ENCODE measurements around the gene SART3. TPM values are rescaled to one million over a fixed set of nuclear protein-coding genes. Genes with fewer than 3 reads are reported as not detected.

The SART3 gene, protein sequence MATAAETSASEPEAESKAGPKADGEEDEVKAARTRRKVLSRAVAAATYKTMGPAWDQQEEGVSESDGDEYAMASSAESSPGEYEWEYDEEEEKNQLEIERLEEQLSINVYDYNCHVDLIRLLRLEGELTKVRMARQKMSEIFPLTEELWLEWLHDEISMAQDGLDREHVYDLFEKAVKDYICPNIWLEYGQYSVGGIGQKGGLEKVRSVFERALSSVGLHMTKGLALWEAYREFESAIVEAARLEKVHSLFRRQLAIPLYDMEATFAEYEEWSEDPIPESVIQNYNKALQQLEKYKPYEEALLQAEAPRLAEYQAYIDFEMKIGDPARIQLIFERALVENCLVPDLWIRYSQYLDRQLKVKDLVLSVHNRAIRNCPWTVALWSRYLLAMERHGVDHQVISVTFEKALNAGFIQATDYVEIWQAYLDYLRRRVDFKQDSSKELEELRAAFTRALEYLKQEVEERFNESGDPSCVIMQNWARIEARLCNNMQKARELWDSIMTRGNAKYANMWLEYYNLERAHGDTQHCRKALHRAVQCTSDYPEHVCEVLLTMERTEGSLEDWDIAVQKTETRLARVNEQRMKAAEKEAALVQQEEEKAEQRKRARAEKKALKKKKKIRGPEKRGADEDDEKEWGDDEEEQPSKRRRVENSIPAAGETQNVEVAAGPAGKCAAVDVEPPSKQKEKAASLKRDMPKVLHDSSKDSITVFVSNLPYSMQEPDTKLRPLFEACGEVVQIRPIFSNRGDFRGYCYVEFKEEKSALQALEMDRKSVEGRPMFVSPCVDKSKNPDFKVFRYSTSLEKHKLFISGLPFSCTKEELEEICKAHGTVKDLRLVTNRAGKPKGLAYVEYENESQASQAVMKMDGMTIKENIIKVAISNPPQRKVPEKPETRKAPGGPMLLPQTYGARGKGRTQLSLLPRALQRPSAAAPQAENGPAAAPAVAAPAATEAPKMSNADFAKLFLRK
- 63.6 TPM for total RNA-seq

DNA sequence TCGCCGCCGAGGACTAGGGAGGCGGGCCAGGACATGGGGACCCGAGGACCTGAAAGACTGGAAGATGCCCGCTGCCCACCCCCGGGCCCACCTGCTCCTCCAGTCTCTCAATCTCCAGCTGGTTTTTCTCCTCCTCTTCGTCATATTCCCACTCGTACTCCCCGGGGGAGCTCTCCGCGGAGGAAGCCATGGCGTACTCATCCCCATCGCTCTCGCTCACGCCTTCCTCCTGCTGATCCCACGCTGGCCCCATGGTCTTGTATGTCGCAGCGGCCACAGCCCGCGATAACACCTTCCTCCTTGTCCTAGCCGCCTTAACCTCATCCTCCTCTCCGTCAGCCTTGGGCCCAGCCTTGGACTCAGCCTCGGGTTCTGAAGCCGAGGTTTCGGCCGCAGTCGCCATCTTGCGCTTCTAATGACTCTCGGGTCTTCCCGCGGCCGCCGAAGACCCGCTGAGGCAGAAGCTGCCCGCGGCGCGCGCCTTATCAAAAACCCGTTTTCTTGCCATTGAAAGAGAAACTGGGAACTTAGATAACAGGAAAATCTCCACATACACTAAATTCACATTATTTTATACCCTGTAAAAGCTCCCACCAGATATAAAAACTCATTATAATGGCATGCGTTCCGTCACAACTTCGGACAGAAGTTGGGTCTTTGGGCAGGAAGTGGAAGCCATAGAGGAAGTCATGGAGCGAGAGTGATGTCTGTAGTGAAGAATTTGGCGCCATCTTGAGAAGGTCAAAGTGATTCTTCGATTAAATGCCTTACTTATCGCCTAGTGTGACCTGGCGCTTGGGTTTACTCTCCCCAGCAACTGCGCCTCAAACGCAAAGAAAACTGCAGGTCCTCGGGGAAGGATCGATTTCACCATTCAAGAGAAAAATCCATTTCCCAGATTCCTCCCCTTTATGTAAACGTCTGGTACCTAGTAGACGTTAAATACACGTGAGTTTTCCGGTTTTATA lies at the start of gene SART3:
SART3 (minus strand) TSS at position 422 of the 968 bp plus-strand sequence; CDS start at position 403, 19 bp downstream.
- FAIRE-seq: no peak

GRCh38 chr12:108610336-108610815 lies 49.4 kb upstream of the SART3 start:
- FAIRE-seq: no peak
- DNase-seq (ENCODE audit: low spot score in 2 of 2): no peak

More for the DNA sequence above, at the start of gene SART3:
- DNase-seq (ENCODE audit: low spot score in 2 of 2): peak; percentile 72 to 78

DNA sequence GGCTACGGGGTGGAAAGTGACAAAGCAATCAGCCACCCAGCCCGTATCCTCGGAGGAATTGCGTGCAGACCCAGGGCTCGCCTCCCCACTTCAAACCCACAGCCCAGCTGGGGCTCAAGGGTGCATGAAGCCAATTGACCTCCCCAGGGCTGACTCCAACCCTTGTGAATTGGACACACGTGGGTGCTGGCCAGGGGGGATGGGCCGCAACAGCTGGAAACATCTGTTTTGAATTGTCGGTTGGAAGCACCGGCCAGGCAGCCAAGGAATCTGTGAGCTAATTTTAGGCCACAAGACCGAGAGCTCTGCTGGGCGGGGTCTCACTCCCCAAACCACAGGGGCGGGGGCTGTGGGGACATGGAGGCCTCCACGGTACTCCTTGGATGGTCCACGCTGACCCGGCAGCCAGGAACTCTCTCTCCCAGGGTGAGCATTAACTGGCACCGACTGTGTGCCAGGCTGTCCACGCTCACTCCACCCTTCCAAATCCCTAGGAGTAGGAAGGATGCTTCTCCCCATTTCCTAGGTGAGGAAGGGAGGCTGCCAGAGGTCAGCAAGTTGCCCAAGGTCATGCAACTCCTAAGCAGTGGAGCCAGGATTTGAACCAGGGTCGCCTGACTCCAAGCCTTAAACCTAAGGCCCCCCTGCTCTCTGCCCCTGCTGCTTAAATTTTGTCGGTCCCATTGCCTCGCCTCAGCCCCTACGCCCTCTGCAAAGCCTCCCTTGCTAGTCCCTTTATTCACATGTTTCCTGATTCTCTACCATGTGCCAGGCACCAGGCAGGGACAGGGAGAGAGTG lies 48.8 kb upstream of the SART3 start:
- FAIRE-seq: no peak
- DNase-seq (ENCODE audit: low spot score in 2 of 2): no peak

GRCh38 chr12:108608616-108609015 lies 47.6 kb upstream of the SART3 start:
- DNase-seq (ENCODE audit: low spot score in 2 of 2) (no peak), FAIRE-seq (no peak)

GRCh38 chr12:108607981-108608600 lies 47.1 kb upstream of the SART3 start:
- FAIRE-seq (no peak), DNase-seq (ENCODE audit: low spot score in 2 of 2) (no peak)

GRCh38 chr12:108606492-108606891 lies 45.5 kb upstream of the SART3 start:
- no peak for DNase-seq (ENCODE audit: low spot score in 2 of 2)
- FAIRE-seq: no peak

GRCh38 chr12:108605690-108606406 lies 44.9 kb upstream of the SART3 start:
- FAIRE-seq (no peak), DNase-seq (ENCODE audit: low spot score in 2 of 2) (no peak)

- FAIRE-seq (no peak), DNase-seq (ENCODE audit: low spot score in 2 of 2) (no peak)
Observed at GRCh38 chr12:108605000-108605689, 44.2 kb upstream of the SART3 start.

GRCh38 chr12:108604208-108604941 lies 43.4 kb upstream of the SART3 start:
- FAIRE-seq (no peak), DNase-seq (ENCODE audit: low spot score in 2 of 2) (no peak)

- DNase-seq (ENCODE audit: low spot score in 2 of 2) (no peak), FAIRE-seq (no peak)
Observed at GRCh38 chr12:108603743-108604142, 42.8 kb upstream of the SART3 start.

DNA sequence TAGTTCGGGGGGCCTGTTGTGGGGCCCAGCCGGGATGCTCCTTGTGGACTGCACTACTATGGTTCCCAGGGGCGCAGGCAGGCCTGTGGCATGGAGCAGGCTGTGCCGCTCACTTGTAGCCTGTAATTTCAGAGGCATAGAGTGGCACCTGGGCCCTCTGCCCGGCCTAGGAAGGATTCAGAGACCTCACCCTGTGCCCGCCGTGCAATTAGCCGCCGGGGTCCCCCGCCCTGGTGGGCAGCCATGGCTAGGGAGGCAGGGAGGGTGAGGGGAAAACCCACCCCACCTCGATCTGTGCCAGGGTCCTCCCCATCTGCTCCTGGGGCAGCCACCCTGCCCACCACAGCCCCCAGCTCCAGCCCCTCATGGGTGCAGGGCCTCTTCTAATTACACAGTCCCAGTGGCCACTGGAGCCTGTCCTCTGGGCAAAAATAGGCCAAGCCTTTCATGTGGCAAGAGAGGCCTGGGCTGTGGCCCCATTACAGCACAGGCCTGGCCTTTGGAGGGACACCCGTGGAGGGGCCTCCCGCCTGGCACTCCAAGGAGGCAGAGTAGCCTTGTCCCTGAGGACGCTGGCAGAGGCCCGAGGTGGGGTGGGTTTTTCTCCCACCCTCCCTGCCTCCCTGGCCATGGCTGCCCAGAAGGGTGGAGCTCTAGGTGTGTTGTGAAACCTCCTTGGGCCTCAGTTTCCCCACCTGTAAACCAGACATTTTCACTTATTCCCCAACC lies 42.2 kb upstream of the SART3 start:
- DNase-seq (ENCODE audit: low spot score in 2 of 2) (no peak), FAIRE-seq (no peak)

DNA sequence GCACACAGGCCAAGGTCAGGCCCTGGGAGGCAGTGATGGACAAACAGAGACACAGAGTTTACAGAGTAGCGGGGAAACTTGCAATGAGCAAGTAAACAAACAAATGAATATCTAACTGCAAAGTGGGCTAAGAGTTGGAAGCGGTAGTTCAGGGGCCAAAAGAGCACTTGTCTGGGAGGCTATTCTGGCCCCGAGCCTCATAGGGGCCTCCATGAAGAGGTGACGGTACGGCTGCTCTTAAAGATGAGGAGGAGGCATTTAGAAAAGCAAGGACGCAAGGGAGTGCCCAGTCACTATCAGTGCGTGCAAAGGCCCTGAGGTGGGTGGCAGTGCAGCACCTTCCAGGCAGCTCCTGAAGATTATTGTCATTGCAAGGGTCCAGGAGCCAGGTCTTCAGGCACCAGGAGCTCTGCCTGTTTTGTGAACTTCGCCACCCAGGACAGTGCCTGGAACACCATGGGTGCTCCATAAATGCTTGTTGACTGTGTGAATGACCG lies 41.3 kb upstream of the SART3 start:
- FAIRE-seq (no peak), DNase-seq (ENCODE audit: low spot score in 2 of 2) (no peak)

DNA sequence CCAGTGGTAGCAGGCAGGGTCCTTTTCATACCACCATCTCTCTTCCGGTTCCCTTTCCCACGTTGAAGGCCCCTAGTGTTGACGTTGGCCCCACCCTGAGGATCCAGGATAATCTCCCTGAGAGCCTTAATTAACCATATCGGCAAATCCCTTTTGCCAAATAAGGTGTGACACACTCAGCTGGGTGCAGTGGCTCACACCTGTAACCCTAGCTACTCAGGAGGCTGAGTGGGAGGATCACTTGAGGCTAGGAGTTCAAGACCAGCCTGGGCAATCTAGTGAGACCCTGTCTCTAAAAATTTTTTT lies 39.7 kb upstream of the SART3 start:
- no peak for DNase-seq (ENCODE audit: low spot score in 2 of 2)
- FAIRE-seq: no peak

DNA sequence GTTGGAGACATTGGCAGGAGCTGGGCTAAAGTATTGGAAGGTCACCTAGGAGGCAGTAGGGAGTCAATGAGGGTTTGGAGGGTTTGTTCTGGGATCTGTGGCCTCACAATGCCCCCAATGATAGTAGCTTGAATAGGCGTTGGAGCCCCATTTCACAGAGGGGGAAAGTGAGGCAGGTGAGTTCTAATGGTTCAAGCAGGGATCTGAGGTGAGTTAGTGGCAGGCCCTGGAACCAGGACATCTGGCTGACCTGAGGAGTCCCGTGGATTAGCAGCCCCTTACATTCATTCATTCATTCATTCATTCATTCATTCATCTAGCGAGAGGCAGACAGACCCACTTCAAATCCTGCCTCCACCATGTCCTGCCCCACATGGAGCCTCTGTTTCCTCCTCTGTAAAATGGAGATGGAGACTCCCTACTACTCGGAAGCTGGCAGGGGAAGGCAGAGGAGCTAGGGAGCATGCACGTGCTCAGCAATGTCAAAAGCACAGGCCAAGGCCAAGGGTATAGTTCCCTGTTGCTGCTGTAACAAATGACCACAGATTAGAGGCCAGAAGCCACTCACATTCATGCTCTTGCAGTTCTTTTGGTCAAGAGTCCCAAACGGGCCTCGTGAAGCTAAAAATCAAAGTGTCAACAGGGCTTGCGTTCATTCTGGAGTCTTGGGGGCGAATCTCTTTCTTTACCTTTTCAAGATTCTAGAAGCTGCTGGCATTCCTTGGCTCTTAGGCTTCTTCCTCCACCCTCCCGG lies 39.2 kb upstream of the SART3 start:
- FAIRE-seq (no peak), DNase-seq (ENCODE audit: low spot score in 2 of 2) (no peak)

GRCh38 chr12:108599541-108599940 lies 38.6 kb upstream of the SART3 start:
- DNase-seq (ENCODE audit: low spot score in 2 of 2): no peak
- FAIRE-seq: no peak

Data from frontal cortex (tissue), 4 donors.